SK-N-MC (cell line): ENCODE results near the gene CACNA1C.

Source experiments
- EZH2 ChIP-seq: fragments of 200-600 bp; sonication (generic); IDR thresholded peaks from one replicate; pipeline ENCODE4 v1.6.1; 2017; ENCODE audit warnings: antibody characterized with exemption
- FOXP2 ChIP-seq: optimal IDR thresholded peaks from 2 replicates; pipeline ENCODE3; 2011; ENCODE audit warnings: mild to moderate bottlenecking, moderate library complexity; ENCODE audit not compliant: insufficient read depth; ENCODE audit errors: extremely low read length, control extremely low read depth
- POLR2AphosphoS5 ChIP-seq: IDR thresholded peaks from 2 replicates; pipeline ENCODE4 v1.6.1; 2012; ENCODE audit warnings: mild to moderate bottlenecking, low read depth, low read length, borderline replicate concordance

GRCh38 chr12:2739069-2739468, 686.3 kb downstream of the CACNA1C start:
- no peak for TF ChIP-seq POLR2AphosphoS5
- TF ChIP-seq EZH2 = no peak
- TF ChIP-seq FOXP2 = no peak
